GM12864 (cell line): Measurements from ENCODE around the gene FTCD.

Source experiments
- DNase-seq: peaks from one replicate; pipeline ENCODE4 v3.0.0-alpha.2; 2011; ENCODE audit warnings: low read depth
- H3K4me3 ChIP-seq: 2 replicates; pipeline ENCODE4 v1.5.1; 2011; ENCODE audit warnings: mild to moderate bottlenecking, low read depth, low read length, control low read depth
- TF ChIP-seq, protein P1 (sequence below): IDR thresholded peaks from 2 replicates; pipeline ENCODE4 v1.5.1; 2011; ENCODE audit warnings: low read depth, mild to moderate bottlenecking, moderate library complexity, low read length, control low read depth, inconsistent platforms; ENCODE audit errors: missing control alignments

The FTCD gene

DNA sequence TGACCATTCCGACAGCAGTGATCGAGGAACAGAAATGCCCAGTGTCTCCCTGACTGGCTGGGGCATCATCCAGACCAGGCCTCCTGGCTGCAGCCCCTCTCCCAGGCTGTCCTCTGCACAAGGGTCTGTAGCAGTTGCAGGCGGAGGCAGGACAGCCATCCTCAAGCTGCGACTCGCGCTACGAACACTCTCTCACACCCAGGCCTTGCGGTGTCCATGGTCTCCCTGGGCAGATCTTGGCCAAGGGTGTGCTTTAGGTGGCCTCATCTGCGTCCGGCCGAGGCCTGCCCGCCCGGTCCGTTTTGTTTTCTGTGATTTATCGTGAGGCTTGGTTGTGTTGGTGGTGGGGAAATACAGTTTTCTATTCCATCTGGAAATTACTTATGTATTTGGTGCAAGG is 15.7 kb downstream of the FTCD start:
- TF ChIP-seq, protein P1, sequence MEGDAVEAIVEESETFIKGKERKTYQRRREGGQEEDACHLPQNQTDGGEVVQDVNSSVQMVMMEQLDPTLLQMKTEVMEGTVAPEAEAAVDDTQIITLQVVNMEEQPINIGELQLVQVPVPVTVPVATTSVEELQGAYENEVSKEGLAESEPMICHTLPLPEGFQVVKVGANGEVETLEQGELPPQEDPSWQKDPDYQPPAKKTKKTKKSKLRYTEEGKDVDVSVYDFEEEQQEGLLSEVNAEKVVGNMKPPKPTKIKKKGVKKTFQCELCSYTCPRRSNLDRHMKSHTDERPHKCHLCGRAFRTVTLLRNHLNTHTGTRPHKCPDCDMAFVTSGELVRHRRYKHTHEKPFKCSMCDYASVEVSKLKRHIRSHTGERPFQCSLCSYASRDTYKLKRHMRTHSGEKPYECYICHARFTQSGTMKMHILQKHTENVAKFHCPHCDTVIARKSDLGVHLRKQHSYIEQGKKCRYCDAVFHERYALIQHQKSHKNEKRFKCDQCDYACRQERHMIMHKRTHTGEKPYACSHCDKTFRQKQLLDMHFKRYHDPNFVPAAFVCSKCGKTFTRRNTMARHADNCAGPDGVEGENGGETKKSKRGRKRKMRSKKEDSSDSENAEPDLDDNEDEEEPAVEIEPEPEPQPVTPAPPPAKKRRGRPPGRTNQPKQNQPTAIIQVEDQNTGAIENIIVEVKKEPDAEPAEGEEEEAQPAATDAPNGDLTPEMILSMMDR = no peak
- DNase-seq = no peak
- no peak overlapping the region for H3K4me3 ChIP-seq

DNA sequence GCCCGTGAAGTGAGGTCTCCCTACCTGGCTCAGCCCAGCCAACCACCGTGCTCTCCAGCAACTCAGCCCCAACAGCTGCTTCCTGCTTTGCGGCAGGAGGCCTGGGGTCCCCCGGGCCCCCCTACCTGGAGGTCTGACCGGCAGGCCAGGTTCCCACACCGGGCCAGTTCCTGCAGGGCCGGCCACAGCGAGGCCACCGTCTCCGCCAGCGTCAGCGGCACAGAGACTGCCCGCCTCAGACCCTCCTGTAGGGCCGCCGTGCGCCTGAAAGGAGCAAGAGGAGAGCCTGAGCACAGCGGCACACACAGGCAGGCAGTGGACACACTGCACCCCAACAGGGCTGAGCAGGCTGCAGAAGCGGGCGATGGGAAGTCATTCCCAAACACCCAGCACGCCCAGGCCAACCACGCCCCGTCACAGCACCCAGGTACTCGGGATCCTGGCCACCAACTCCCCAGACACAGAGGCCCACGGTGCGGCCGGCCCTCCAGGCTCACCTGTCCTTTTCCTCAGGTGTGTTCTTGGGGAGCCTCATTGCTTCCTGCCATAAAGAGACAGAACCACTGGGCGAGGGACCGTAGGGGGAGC is 16.9 kb downstream of the FTCD start:
- no peak overlapping the region for H3K4me3 ChIP-seq
- TF ChIP-seq, protein P1 = no peak

DNA sequence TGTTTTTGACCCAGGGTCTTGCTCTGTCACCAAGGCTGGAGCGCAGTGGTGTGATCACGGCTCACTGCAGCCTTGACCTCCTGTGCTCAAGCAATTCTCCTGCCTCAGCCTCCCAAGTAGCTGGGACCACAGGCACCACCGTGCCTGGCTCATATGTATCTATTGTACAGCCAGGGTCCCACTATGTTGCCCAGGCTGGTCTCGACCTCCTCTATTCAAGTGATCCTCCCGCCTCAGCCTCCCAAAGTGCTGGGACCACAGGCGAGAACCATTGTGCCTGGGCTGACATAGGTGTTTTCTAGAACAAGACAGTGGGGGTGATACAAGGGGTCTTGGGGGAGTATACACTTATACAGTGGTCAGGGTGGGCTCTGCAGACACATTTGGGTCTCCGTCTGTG is 17.5 kb downstream of the FTCD start:
- TF ChIP-seq, protein P1 = no peak
- DNase-seq = no peak
- no peak overlapping the region for H3K4me3 ChIP-seq

More for the DNA sequence above, 16.9 kb downstream of the FTCD start:
- DNase-seq = no peak

DNA sequence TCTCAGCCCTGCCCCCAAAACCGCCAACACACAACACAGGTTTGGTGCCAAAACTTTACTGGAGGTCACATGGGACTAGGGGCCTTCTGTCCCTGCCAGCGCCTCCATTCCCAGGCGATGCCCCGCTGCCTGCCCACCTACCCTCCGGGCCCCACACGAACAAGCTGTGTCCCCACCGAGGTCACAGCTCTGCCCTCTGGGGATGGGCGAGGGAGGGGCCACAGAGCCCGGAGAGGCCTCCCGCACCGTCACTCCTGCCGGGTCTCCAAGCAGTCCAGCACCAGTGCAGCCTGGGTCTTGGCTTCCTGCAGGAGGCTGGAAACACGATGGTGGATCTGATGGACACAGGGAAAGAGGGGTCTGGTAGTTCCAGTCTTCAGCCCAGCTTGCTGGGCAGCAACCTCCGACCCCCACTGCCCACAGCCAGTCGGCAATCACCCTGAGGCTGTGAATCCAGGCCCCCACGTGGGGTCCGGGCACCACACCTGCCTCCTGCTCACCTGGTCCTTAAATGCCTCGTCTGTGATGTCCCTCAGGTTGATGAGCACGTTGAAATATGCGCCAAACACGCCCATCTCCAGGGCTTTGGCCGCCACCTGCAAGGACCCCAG is 18.5 kb downstream of the FTCD start:
- DNase-seq = no peak
- no peak overlapping the region for H3K4me3 ChIP-seq
- TF ChIP-seq, protein P1 = no peak

DNA sequence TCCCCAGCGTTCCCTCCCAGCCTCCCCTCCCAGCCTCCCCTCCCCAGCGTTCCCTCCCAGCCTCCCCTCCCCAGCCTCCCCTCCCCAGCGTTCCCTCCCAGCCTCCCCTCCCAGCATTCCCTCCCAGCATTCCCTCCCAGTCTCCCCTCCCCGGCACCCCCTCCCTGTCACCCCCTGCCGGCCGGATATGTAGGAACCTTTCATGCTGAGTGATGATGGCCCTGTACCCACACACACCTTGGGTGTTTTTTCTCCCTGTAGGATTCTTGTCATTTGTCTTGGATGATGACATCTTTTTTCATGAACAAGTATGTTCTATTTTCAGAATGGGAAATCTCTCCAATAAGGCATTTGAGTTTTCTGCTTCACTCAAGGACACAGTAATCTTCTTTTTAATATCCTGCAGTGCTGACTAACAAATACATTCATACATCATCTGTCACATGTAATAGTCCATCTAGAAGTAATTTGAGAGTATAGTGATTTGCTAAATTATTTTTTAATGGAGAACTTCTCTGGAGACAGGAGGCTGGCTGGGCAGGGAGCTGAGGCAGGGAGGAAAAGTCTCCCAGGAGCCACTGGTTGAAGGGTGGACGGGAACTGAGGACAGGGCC is 19.5 kb downstream of the FTCD start:
- no peak overlapping the region for H3K4me3 ChIP-seq
- DNase-seq = no peak
- TF ChIP-seq, protein P1 = no peak

DNA sequence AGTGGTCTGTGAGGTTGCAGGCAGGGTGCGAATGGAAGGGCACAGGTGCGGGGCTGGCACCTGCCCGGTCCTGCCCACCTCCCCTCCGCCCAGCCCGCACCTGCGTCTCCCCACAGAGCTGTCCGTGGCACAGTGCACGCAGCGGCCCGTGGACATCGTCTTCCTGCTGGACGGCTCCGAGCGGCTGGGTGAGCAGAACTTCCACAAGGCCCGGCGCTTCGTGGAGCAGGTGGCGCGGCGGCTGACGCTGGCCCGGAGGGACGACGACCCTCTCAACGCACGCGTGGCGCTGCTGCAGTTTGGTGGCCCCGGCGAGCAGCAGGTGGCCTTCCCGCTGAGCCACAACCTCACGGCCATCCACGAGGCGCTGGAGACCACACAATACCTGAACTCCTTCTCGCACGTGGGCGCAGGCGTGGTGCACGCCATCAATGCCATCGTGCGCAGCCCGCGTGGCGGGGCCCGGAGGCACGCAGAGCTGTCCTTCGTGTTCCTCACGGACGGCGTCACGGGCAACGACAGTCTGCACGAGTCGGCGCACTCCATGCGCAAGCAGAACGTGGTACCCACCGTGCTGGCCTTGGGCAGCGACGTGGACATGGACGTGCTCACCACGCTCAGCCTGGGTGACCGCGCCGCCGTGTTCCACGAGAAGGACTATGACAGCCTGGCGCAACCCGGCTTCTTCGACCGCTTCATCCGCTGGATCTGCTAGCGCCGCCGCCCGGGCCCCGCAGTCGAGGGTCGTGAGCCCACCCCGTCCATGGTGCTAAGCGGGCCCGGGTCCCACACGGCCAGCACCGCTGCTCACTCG is 23.3 kb downstream of the FTCD start:
- TF ChIP-seq, protein P1 = no peak
- no peak overlapping the region for H3K4me3 ChIP-seq
- no peak for DNase-seq
